ENCODE data around the gene INPP5D.

Gene INPP5D

DNA sequence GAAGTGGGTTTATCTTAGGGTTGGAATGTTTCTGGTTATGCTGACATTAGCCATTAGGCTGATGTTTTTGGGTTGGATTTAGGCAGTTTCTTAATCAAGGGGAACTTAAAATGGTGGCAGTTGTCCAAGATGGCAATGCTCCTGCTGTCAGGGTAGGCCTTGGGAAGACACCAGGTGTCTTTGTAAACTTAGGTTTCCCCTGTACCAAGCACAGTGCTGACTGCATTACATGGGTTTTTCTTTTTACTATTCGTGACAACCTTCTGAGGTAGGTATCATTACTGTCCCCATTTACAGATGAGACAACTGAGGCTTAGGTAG, 190.8 kb downstream of the INPP5D start:
- no peak for DNase-seq

DNA sequence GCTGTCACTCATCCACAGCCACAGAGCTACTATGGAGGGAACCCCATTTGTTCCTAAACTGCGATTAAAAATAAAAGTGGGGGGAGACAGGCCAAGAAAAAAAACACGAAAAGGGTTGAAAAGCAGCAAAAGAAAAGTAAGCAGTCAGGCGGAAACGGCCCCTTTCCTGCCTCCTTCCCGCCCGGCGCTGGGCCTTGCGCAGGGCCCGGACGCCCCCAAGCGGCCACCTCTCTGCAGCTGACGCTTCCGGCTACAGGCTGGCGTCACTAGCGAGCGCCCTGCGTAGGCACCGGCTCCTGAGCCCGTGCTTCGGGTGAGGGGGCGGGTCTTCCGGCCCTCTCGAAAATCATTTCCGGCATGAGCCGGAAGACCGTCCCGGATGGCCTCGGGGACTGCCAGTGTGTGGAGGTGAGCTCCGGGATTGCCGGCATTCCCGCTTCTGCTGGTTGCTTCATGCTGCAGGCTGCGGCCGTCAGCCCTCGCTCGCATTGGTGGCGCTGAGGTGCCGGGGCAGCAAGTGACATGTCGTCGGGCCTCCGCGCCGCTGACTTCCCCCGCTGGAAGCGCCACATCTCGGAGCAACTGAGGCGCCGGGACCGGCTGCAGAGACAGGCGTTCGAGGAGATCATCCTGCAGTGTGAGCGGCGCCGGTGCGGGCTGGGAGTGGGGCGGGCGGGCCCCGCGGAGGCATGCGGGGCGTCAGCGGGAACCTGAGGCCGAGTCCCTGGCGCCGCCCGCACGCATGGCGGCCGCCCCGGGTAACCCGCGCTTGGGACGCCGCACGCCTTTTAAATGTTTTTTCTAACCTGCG, 191.4 kb downstream of the INPP5D start, which contains the start of gene ATG16L1:
ATG16L1 (plus strand) TSS at position 368 of the 811 bp plus-strand sequence; CDS start at position 523, 155 bp downstream.
- peak; percentile 90 for DNase-seq

DNA sequence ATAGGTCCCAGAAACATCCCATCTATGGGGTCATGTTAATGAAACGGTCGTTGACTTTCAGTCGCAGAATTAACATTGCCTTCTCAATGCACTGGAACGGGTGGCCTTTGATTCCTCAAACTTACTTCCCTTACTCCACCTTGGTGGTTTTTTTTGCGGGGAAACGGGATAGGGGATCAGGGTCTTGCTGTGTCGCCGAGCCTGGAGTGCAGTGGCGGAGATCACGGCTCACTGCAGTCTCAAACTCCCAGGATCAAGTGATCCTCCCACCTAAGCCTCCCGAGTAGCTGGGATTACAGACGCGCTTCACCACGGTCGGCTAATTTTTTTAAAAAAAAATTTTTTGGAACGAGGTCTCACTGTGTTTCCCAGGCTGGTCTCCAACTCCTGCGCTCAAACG, 192.1 kb downstream of the INPP5D start:
- no peak for DNase-seq

GRCh38 chr2:233255151-233255550, 195.0 kb downstream of the INPP5D start:
- no peak for DNase-seq

DNA sequence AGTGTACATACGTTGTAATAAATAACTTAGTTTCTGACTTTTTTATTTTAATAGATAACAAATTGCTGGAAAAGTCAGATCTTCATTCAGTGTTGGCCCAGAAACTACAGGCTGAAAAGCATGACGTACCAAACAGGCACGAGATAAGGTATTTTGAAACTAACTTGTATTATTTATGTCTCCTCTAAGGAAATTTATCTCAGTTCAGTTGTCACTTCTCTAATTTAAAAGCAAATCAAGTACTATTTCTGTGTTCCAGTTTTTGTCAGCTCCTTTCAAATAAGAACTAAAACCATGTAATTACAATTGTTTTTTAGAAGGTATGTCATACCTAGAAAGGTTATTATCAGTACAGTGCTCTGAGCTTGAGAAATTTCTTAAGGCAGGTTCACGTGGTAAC, 195.9 kb downstream of the INPP5D start:
- DNase-seq: no peak

Measured in NCI-H1092 (cell line).